Neural progenitor cell (in vitro differentiated cells): ENCODE data around the gene COL26A1. TPM values are rescaled to one million over a fixed set of nuclear protein-coding genes. Genes with fewer than 3 reads are reported as not detected.

Experiments
- DNase-seq: peaks from one replicate; pipeline ENCODE4 v3.0.0-alpha.2; 2016; ENCODE audit warnings: low spot score
- H2AFZ ChIP-seq: fragments of 200-600 bp; sonication (generic); replicated peaks from 2 replicates; pipeline ENCODE4 v1.6.1; 2016; ENCODE audit warnings: antibody characterized with exemption
- H3F3A ChIP-seq: fragments of 200-600 bp; sonication (generic); 2 replicates; pipeline ENCODE4 v1.6.1; 2016; ENCODE audit warnings: antibody characterized with exemption, low read depth
- H3K27ac ChIP-seq: fragments of 200-600 bp; sonication (generic); 2 replicates; pipeline ENCODE4 v1.5.1; 2016; ENCODE audit warnings: mild to moderate bottlenecking
- H3K27me3 ChIP-seq: fragments of 200-600 bp; sonication (generic); 2 replicates; pipeline ENCODE4 v1.6.1; 2016; ENCODE audit warnings: mild to moderate bottlenecking, moderate library complexity
- H3K36me3 ChIP-seq: fragments of 200-600 bp; sonication (generic); 2 replicates; pipeline ENCODE4 v1.5.1; 2016
- H3K4me1 ChIP-seq: fragments of 200-600 bp; sonication (generic); 2 replicates; pipeline ENCODE4 v1.6.1; 2016; ENCODE audit warnings: mixed run types
- H3K4me2 ChIP-seq: fragments of 200-600 bp; sonication (generic); 2 replicates; pipeline ENCODE4 v1.6.1; 2016
- H3K4me3 ChIP-seq: fragments of 200-600 bp; sonication (generic); 2 replicates; pipeline ENCODE4 v1.5.1; 2016
- H3K79me2 ChIP-seq: fragments of 200-600 bp; sonication (generic); 2 replicates; pipeline ENCODE4 v1.6.1; 2016; ENCODE audit warnings: low read depth
- H3K9ac ChIP-seq: fragments of 200-600 bp; sonication (generic); 2 replicates; pipeline ENCODE4 v1.6.1; 2016
- H3K9me3 ChIP-seq: fragments of 200-600 bp; sonication (generic); 2 replicates; pipeline ENCODE4 v1.5.1; 2016; ENCODE audit warnings: low read depth
- H4K20me1 ChIP-seq: fragments of 200-600 bp; sonication (generic); 2 replicates; pipeline ENCODE4 v1.6.1; 2016; ENCODE audit warnings: low read depth
- H3K27ac Mint-ChIP-seq: 3 replicates; pipeline ENCODE4 v1.8.0; 2021; ENCODE audit warnings: mixed read lengths
- H3K27me3 Mint-ChIP-seq: 2 replicates; pipeline ENCODE4 v1.8.0; 2022; ENCODE audit warnings: low read depth, mild to moderate bottlenecking, inconsistent platforms, moderate library complexity, mixed read lengths; ENCODE audit not compliant: insufficient read depth
- H3K36me3 Mint-ChIP-seq: 3 replicates; pipeline ENCODE4 v1.8.0; 2021; ENCODE audit warnings: mixed read lengths
- H3K4me1 Mint-ChIP-seq: 3 replicates; pipeline ENCODE4 v1.8.0; 2021; ENCODE audit warnings: mixed read lengths
- H3K4me3 Mint-ChIP-seq: 3 replicates; pipeline ENCODE4 v1.8.0; 2021; ENCODE audit warnings: mild to moderate bottlenecking, moderate library complexity, mixed read lengths
- H3K9me3 Mint-ChIP-seq: 3 replicates; pipeline ENCODE4 v1.8.0; 2020; ENCODE audit warnings: mixed read lengths
- CTCF ChIP-seq: fragments of 200-600 bp; sonication (generic); IDR thresholded peaks from 2 replicates; pipeline ENCODE4 v1.5.1; 2017; ENCODE audit warnings: antibody characterized with exemption, mild to moderate bottlenecking
- EZH2 ChIP-seq: fragments of 200-600 bp; sonication (generic); IDR thresholded peaks from 2 replicates; pipeline ENCODE4 v1.6.1; 2017; ENCODE audit warnings: antibody characterized with exemption, mild to moderate bottlenecking, moderate library complexity
- EZH2phosphoT487 ChIP-seq: fragments of 200-600 bp; sonication (generic); IDR thresholded peaks from 2 replicates; pipeline ENCODE4 v1.6.1; 2017; ENCODE audit warnings: antibody characterized with exemption
- total RNA-seq: library from RNA; depleted of rRNA; stranded (reverse); fragments of >200 nt; gene quantifications from 2 replicates; pipeline ENCODE4 v1.2.3, GENCODE V29; 2015; ENCODE audit warnings: low replicate concordance

COL26A1 gene
- total RNA-seq, 1 donor from 2014 or later: 26.7 TPM

- Histone ChIP-seq H3F3A (no peaks in the 10 kb centered on the region), H3K4me1 (no peaks in the 10 kb centered on the region), H3K9me3 (no peaks in the 10 kb centered on the region), H2AFZ (no peak overlapping the region), H3K36me3 (no peaks in the 10 kb centered on the region), H3K27me3 (no peaks in the 10 kb centered on the region), H3K4me2 (no peak overlapping the region), H3K27ac (no peak overlapping the region), H3K79me2 (no peaks in the 10 kb centered on the region), H4K20me1 (no peaks in the 10 kb centered on the region), H3K4me3 (no peak overlapping the region), H3K9ac (no peak overlapping the region)
- peaks cover 7% of the 10 kb centered on the region for H3K36me3 Mint-ChIP-seq
- no peaks in the 10 kb centered on the region for H3K9me3 Mint-ChIP-seq
- no peak for DNase-seq
- TF ChIP-seq EZH2phosphoT487: no peak
- no peak for TF ChIP-seq CTCF
- no peak for TF ChIP-seq EZH2
- no peaks in the 10 kb centered on the region for H3K4me1 Mint-ChIP-seq
- H3K27me3 Mint-ChIP-seq: peaks cover 3% of the 10 kb centered on the region
- no peak overlapping the region for H3K4me3 Mint-ChIP-seq
- H3K27ac Mint-ChIP-seq: no peak overlapping the region
These were observed 94.5 kb downstream of the COL26A1 start for GRCh38 chr7:101457001-101457750.

GRCh38 chr7:101465131-101465530 is 102.5 kb downstream of the COL26A1 start:
- H3K9me3 Mint-ChIP-seq: no peaks in the 10 kb centered on the region
- H4K20me1 ChIP-seq: no peaks in the 10 kb centered on the region
- no peaks in the 10 kb centered on the region for H3K4me1 ChIP-seq
- peaks cover 11% of the 10 kb centered on the region for H3K4me1 Mint-ChIP-seq
- H3K27ac ChIP-seq: no peak overlapping the region
- no peak overlapping the region for H3K4me2 ChIP-seq
- no peak for DNase-seq
- no peak overlapping the region for H3K4me3 ChIP-seq
- no peak overlapping the region for H3K4me3 Mint-ChIP-seq
- H3K79me2 ChIP-seq: no peaks in the 10 kb centered on the region
- peaks cover 7% of the 10 kb centered on the region for H3K36me3 Mint-ChIP-seq
- H3K27me3 ChIP-seq: no peaks in the 10 kb centered on the region
- no peak overlapping the region for H3K9ac ChIP-seq
- H3K9me3 ChIP-seq: no peaks in the 10 kb centered on the region
- peaks cover 2% of the 10 kb centered on the region for H3K27me3 Mint-ChIP-seq
- H3K27ac Mint-ChIP-seq: no peak overlapping the region
- no peaks in the 10 kb centered on the region for H3F3A ChIP-seq
- no peak overlapping the region for H2AFZ ChIP-seq
- TF ChIP-seq EZH2 (no peak), EZH2phosphoT487 (no peak), CTCF (no peak)
- no peaks in the 10 kb centered on the region for H3K36me3 ChIP-seq

DNA sequence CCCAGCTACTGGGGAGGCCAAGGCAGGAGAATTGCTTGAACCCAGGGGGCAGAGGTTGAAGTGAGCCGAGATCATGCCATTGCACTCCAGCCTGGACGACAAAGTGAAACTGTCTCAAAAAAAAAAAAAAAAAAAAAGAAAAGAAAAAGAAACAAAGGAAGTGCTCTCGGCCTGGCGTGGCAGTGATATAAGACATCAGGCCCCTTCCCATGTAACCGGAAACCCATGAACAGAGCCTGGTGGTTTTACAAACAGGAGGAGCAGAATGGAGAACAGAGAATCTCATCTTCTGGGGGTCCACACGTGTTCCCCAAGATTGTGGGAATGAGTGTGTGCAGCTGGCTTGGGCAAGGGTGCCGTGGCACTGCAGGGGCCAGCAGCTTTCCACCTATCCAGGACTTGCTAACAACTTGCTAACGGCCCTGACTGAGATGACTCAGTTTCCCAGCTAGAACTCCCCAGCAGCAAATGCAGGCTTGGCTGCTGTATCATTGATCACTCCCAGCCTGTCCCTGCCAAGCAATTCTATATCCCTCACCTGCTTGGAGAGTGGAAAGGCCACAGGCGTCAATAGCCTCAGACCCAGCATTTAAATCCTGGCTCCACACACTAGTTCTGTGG is 103.0 kb downstream of the COL26A1 start:
- no peaks in the 10 kb centered on the region for H3F3A ChIP-seq
- no peaks in the 10 kb centered on the region for H3K79me2 ChIP-seq
- H3K36me3 Mint-ChIP-seq: peaks cover 4% of the 10 kb centered on the region
- no peak overlapping the region for H3K27ac Mint-ChIP-seq
- H3K9ac ChIP-seq: no peak overlapping the region
- H3K4me1 ChIP-seq: no peaks in the 10 kb centered on the region
- no peak overlapping the region for H3K27ac ChIP-seq
- peaks cover 16% of the 10 kb centered on the region for H3K4me1 Mint-ChIP-seq
- no peaks in the 10 kb centered on the region for H3K36me3 ChIP-seq
- H3K4me2 ChIP-seq: no peak overlapping the region
- H3K27me3 Mint-ChIP-seq: peaks cover 2% of the 10 kb centered on the region
- H2AFZ ChIP-seq: no peak overlapping the region
- no peaks in the 10 kb centered on the region for H4K20me1 ChIP-seq
- no peaks in the 10 kb centered on the region for H3K9me3 Mint-ChIP-seq
- no peaks in the 10 kb centered on the region for H3K9me3 ChIP-seq
- no peak overlapping the region for H3K4me3 ChIP-seq
- no peak overlapping the region for H3K4me3 Mint-ChIP-seq
- no peak for TF ChIP-seq EZH2
- TF ChIP-seq CTCF: no peak
- TF ChIP-seq EZH2phosphoT487: no peak
- no peaks in the 10 kb centered on the region for H3K27me3 ChIP-seq
- no peak for DNase-seq
